Umbilical cord (tissue), 2 donors: ENCODE data around the gene RAB20. TPM values are rescaled to one million over a fixed set of nuclear protein-coding genes. Genes with fewer than 3 reads are reported as not detected.
"Not testable (repeated sequence)": the region's sequence is repeated elsewhere in the genome, so short reads cannot be mapped to it uniquely, and the experiment has no call there.

Source experiments
- DNase-seq: peaks from one replicate; pipeline ENCODE4 v3.0.0-alpha.2; 2015; ENCODE audit warnings: low spot score
- total RNA-seq: library from RNA; depleted of rRNA; stranded (reverse); fragments of >200 nt; gene quantifications from one replicate; pipeline ENCODE4 v1.2.3, GENCODE V29; 2014; ENCODE audit warnings: low replicate concordance; ENCODE audit not compliant: insufficient read depth

RAB20 gene
- total RNA-seq, 1 donor from 2014 or later = 24.1 TPM

GRCh38 chr13:110492679-110493593 lies 68.6 kb downstream of the RAB20 start:
- no peak for DNase-seq

- DNase-seq = no peak
Measured at GRCh38 chr13:110491869-110492678, 69.4 kb downstream of the RAB20 start.

DNA sequence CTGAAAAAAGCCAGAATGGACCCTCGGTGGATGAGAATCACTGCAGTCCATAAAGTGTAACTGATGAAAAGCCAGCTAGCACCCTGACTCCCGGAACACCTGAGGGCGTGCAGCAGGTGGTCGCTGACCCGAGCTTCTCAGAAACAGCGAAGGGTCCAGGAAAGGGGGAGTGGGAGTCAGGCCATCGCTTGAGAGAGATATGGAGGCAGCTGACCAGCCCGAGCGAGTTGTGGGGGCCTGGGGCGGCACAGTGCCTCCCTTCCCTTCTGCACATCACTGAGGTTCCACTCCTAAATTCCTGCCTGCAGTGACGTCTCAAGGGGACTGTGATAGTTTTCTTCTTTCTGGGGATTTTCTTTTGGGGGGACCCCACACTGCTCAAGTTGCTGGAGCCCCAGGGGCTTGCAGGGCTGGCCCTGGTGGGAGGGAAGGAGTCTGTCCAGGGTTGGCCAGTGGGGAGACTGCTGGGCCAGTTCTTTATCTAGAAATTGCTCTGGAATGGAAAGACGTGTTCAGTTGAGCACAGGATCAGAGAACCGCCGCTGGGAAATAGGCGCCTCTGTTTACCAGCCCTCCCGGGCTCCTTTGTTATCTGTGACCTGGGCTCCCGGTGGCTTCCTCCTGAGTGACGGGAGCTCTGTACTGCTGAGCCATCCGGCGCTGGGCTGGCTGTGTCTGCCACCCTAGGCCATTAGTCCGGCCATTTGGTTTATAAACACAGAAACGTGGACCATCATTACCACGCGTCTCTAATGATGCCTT lies 71.3 kb downstream of the RAB20 start:
- DNase-seq = no peak

- not testable (repeated sequence) for DNase-seq
Measured at GRCh38 chr13:110486880-110487279, 74.6 kb downstream of the RAB20 start.

DNA sequence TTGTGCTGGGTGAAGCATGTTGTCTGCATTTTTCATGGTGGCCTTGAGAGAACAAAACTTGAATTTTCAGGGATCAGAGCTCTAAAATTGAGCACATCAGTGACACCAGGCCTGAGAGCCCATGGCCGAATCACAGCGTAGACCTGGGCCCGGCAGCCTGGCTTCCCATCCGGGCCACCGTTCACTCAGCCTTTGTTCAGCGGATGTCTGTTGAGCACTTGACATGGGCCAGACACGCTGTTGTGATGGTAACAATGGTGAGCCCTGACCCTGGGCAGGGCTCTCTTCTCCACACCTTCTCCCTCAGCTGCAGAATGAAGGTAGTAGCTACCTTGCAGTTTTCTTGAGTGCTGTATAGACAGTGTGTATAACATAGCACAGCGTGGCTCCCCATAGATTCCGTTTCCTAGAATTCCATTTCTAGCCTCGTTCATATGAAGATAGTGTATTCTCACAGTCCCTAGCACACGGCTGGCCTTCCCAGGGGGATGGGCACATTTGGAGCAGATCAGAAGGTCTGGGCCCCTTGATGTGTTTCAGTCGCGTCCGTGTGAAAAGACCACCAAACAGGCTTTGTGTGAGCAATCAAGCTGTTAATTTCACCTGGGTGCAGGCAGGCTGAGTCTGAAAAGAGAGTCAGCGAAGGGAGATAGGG lies 75.3 kb downstream of the RAB20 start:
- no peak for DNase-seq

- no peak for DNase-seq
Measured at GRCh38 chr13:110485604-110486003, 75.9 kb downstream of the RAB20 start.

GRCh38 chr13:110484290-110485048 lies 77.1 kb downstream of the RAB20 start:
- DNase-seq = no peak

DNA sequence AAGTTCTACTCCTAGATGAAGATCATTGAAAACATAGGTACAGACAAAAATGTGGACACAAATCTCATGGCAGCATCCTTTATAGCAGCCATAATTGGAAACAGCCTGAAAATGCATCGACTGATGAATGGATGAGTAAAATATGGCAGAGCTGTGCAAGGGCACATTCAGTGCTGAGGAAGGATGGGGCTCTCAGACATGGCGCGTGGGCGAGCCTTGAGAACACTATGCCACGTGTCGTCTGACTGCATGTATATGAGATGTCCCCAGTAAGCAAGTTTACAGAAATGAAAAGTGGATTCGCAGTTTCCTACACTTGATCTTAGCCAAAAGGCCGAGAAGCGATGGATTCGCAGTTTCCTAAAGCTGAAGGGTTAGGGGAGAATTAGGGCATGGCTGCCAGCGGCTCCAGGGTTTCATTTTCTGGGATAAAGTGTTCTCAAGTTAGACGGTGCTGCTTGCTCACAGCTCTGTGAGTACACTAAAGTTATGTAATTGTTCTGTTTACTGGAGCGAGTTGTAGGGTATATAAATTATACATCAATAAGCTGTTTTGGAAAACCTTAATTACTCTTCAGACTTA lies 78.0 kb downstream of the RAB20 start:
- DNase-seq = peak; percentile 77

DNA sequence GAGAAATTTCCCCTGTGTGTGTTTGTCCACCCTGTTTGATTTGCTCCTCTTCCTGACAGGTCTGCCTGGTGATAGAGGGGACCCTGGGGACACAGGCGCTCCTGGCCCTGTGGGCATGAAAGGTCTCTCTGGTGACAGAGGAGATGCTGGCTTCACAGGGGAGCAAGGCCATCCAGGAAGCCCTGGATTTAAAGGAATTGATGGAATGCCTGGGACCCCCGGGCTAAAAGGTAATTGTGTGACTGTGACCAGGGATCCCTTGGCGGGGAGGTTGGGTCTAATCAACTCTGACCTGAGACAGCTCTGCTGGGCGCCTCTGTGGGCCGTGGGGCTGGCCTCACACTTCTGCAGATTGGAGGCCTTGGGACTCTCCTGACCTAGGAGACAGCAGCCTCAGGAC lies 81.4 kb downstream of the RAB20 start:
- DNase-seq = no peak

GRCh38 chr13:110479648-110480047 lies 81.9 kb downstream of the RAB20 start:
- no peak for DNase-seq

DNA sequence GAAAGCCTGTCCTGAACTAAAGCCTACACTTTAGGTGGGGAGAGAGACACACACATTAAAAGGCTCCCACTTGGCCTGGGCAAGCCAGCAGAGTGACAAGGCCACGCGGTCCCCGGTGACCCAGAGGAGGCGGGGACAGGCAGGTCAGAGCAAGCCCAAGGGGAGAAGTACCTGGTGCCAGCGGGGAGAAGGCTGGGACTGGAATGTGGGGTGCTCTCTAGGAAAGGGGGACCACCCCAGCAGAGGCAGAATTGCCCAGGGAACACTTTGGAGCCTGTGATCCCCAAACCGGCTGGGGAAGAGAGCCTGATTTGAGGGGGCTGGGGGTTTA lies 82.3 kb downstream of the RAB20 start:
- DNase-seq = no peak

- DNase-seq = no peak
Measured at GRCh38 chr13:110478405-110479214, 82.9 kb downstream of the RAB20 start.

GRCh38 chr13:110477706-110478245 lies 83.7 kb downstream of the RAB20 start:
- no peak for DNase-seq

GRCh38 chr13:110476220-110476617 lies 85.3 kb downstream of the RAB20 start:
- DNase-seq = no peak

DNA sequence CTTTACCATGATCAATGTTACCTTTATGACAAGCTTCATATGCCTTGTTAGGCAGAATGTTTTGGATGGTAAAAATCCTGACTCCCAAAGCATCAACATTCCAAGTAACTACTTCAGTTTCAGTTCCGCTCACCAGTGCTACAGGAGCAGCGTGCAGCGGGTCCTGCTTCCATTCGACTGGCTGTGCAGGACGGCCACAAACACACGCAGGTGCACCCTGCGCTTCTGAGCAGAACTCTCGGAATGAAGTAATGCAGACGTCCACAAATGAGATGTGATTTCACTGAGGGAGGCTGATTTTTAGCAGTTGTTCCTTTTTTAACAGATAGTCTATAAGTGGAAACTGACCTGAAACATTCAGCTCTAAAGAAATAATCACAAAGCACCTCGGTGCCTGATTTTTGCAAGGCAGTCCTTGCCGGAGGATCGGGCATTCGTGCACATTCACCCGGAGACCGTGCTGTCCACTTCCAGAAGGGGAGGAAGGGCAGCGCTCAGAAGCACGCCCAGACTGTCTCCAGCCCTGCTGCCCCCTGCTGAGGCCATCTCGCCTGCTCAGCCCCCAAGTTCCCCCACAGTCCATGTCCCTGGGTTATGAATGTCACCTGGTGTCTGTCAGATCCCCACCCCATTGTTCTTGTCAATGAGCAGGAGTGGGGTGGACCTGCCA lies 85.8 kb downstream of the RAB20 start:
- no peak for DNase-seq

DNA sequence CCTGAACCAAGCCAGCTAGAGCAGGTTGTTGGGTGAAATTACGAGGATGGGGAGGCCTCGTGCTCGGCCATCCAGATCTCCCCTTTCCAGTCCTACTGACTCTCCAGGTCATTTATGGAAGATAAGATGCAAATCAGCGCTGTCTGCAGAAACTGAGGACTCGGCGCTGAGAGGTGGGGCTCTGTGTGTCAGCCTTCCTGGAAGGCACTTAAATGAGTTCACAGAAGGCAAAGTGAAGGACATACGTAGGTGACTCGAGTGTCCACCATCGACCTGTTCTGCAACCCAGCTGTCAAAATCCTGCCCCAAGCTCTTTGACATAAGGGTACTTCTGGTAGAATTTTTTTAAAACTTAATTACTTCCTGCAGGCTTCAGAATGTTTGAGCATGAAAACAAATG lies 86.4 kb downstream of the RAB20 start:
- DNase-seq = no peak

- no peak for DNase-seq
Measured at GRCh38 chr13:110474713-110475112, 86.8 kb downstream of the RAB20 start.
